NCI-H524 treated with DMSO at 0.1 percent for 48 hours (cell line): Measurements from ENCODE around the gene TLNRD1.
"Not testable (repeated sequence)": the region's sequence is repeated elsewhere in the genome, so short reads cannot be mapped to it uniquely, and the experiment has no call there.

ENCODE experiments used
- DNase-seq: peaks from one replicate; lab custom pipeline; 2025; lab: John Stamatoyannopoulos, UW

TLNRD1 gene

DNA sequence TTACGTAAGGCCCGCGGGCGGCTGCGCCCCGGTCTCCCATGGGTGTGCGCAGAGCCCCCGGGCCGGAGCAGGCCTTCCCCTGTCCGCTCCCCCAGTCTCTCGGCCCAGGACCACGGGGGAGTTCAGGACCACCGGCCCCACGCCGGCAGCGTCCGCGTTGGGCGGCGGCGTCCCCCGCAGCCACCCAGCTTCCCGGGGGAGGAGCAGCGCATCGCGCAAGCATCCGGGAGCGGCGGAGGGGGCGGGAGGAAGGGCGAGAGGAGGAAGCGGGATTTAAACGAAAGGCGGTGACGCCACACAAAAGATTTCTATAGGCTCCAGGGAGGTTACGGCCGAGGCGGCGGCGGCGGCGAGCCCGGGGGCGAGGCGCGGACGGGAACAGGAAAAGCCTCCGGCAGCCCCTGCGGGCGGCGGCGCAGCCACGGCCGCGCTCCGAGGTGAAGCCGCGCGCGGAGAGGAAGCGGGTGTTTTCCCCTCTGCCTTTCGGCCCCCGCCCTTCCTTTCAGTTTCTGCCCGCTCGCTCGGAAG, at the start of gene TLNRD1:
TLNRD1 (plus strand) TSS at position 300 of the 528 bp plus-strand sequence. CDS start 1,349 bp downstream, outside the sequence.
- DNase-seq, result peak; percentile 63

- no peak for DNase-seq
Measured at GRCh38 chr15:80951941-80952340, 48.8 kb upstream of the TLNRD1 start.

DNA sequence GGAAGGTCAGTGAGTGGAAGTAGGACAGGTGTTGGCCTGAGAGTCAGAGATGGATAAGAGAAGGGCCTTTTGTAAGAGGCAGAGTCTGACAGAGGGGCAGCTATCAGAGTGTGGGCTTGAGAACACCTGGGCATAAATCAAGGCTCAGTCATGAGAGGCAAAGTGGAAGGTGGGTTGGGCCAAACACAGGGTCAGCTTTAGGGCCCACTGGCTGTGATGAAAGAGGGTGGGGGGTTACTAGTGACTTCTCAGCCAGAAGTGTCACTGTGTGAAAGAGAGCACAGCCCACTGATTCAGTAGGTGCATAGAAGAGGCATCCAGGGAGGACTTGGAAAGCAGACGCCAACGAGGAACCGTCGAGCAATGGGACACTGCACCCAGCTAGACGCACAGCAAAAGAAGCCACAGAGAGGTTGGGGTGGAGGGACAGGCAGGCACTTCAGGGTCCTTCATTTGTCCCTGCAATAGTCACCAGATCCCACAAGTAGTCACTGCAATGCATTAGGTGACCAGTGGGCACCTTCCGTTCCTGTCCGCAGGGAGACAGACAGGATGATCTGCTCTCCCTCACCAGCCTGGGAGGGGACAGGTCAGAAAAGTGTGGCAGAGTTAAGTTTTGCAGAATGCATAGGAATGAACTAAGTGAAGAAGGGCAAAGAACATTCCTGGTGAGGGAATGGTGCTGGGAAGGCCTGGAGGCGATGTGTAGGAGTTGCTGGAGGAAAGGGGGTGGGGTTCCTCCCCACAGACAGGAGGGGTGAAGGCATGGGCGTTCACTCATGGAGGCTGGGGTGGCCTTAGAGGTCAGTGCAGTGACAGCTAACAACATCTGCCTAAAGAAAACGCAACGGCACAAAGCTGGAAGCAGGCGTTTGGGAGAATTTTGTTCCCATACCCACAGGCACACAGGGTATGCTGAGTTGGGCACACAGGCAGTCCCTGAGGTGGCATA, 47.4 kb upstream of the TLNRD1 start:
- DNase-seq, result no peak

DNA sequence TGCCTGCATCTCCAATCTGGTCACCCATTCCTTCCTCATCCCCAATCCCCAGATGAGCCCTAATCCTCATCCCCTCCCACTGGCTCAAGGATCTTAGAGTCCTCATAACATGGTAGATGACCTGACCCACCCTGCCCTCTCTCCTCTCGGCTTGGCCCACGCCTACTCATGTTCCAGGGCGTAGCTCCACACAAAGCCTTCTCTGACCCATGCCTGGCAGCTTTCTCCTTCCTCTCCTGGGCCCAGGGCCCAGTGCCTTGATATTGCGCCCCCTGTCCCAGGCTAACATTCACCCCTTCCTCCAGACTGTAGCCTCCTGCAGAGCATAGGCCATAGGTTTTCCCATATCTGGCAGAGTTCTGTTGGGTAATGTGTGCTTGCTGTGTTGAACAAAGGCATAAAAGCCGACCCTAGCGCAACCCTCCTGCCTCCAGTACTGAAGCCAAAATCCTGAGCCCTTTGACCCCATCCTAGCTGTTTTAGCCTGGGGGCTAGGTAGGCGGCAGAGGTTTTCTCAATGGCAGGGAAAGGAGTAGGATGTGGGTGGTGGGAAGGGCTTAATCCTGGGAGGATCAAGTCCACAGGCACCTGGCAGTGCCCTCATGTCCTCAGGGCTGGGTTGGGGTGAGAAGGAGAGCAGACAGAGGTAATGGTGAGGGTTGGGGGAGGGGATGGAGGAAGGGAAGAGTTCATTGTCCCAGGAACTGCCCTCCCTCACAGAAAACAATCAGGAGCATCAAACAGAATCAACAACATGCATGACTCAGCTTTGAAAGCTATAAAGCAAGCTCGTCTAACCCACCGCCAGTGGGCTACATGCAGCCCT, 46.6 kb upstream of the TLNRD1 start:
- DNase-seq, result no peak

DNA sequence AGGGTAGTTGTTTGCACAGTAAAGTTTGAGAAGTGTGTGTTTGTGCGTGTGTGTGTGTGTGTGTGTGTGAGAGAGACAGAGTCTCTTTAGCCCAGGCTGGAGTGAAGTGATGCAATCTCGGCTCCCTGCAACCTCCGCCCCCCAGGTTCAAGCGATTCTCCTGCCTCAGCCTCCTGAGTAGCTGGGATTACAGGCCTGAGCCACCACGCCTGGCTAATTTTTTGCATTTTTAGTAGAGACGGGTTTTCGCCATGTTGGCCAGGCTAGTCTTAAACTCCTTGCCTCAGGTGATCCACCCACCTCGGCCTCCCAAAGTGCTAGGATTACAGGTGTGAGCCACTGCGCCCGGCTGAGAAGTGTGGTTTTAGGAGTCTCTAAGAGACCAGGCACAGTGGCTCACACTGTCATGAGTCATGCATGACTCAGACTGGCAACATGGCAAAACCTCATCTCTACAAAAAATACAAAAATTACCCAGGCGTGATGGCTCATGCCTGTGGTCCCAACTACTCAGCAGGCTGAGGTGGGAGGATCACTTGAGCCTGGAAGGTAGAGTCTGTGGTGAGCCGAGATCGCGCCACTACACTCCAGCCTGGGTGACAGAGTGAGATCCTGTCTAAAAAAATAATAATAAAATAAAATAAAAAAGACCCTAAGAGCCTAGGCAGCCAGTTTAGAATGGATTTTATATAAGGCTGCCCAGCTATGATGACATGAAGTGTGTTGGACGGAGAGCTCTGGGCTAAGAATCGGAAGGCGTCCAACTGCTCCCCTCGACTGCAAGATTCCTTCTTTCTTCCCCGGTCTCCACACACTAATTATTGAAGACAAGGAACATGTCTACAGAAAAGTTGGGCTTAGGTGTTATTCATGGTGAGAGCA, 44.9 kb upstream of the TLNRD1 start:
- DNase-seq, result not testable (repeated sequence)

DNA sequence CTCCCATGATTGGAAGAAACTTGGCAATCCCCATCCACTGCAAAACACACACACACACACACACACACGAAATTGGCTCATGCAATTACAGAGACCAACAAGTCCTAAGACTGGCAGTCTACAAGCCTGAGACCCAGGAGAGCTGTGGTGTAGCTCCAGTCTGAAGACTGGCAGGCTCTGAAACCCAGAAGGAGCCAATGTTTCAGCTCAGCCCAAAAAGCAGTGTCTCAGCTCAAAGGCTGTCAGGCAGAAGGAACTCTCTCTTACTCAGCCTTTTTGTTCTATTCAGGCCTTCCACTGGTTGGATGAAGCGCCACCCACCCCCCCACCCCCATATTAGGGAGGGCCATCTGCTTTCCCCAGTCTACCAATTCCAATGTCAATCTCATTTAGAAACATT, 43.2 kb upstream of the TLNRD1 start:
- DNase-seq, result no peak

GRCh38 chr15:80957976-80958375, 42.7 kb upstream of the TLNRD1 start:
- no peak for DNase-seq

- no peak for DNase-seq
Measured at GRCh38 chr15:80958818-80959495, 41.8 kb upstream of the TLNRD1 start.

DNA sequence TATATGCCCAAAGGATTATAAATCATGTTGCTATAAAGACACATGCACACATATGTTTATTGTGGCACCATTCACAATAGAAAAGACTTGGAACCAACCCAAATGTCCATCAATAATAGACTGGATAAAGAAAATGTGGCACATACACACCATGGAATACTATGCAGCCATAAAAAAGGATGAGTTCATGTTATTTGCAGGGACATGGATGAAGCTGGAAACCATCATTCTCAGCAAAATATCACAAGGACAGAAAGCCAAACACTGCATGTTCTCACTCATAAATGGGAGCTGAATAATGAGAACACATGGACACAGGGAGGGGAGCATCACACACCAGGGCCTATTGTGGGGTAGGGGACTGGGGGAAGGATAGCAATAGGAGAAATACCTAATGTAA, 35.3 kb upstream of the TLNRD1 start:
- DNase-seq, result not testable (repeated sequence)

DNA sequence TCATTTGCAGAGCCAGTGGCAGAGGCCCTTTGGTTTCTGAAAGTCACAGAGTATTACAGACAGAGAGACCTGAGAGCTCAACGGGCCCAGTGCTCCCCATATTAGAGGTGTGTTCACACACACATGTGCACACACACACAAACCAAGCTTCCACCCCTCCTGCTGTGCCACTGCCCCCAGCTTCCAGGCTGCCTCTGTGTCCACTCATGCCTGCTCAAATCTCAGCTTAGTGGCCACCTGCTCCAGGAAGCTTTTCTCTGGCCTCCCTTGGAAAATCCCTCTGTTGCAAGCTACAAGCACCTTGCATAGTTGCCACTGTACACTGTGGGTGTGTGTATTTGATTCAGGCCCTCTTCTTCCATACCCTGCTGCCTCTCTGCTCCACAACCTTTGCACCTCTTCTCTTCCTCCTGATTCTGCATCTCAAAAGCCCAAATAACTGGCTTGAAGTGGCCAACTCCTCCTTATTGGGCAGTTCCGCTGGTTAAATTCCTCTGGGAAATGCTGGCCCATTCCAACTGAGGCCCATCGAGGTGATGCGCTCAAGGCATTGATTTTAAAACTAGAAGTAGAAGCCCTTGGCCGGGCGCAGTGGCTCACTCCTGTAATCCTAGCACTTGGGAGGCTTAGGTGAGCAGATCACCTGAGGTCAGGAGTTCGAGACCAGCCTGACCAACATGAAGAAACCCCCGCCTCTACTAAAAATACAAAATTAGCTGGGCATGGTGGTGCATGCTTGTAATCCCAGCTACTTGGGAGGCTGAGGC, 34.1 kb upstream of the TLNRD1 start:
- DNase-seq, result no peak

- DNase-seq, result no peak
Measured at GRCh38 chr15:80967451-80967850, 33.3 kb upstream of the TLNRD1 start.

- no peak for DNase-seq
Measured at GRCh38 chr15:80967991-80968510, 32.7 kb upstream of the TLNRD1 start.

- no peak for DNase-seq
Measured at GRCh38 chr15:80969316-80969715, 31.4 kb upstream of the TLNRD1 start.

- DNase-seq, result no peak
Measured at GRCh38 chr15:80970018-80970657, 30.6 kb upstream of the TLNRD1 start.

- no peak for DNase-seq
Measured at GRCh38 chr15:80970658-80971057, 30.1 kb upstream of the TLNRD1 start.

DNA sequence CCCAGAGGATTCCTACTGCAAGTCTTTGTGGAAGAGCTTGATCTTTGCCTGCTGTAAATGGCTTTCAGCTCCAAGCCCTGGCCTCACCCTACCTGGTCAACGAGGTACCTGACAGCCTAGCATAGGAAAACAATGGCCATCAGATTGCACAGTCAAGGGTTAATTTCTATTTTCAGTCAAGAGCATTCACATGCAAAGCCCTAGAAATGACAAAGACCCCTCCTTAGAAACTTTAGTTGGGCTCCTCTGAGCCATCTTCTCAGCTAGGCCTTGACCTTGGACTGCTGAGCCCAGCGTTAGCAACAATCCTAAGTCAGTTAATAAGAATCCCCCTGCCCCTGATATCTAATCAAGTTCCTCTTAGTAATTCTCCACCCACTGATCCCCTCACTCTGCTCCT, 29.6 kb upstream of the TLNRD1 start:
- DNase-seq, result no peak

- no peak for DNase-seq
Measured at GRCh38 chr15:80972276-80972675, 28.4 kb upstream of the TLNRD1 start.

DNA sequence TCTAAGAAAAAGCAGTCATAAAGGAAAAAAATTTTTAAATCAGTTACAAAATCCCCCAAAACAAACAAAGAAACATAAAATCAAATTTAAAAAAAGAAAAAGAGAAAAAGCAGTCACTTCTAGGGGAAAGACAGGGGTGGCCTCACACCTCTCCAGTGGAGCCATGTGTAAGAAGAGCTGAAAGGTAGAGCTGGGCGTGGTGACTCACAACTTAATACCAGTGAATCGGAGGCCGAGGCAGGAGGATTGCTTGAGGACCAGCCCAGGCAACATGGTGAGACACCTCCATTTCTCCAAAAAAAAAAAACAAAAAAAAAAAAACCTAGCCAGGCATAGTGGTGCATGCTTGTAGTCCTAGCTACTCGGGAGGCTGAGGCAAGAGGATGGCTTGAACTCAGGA, 25.8 kb upstream of the TLNRD1 start:
- DNase-seq, result no peak

DNA sequence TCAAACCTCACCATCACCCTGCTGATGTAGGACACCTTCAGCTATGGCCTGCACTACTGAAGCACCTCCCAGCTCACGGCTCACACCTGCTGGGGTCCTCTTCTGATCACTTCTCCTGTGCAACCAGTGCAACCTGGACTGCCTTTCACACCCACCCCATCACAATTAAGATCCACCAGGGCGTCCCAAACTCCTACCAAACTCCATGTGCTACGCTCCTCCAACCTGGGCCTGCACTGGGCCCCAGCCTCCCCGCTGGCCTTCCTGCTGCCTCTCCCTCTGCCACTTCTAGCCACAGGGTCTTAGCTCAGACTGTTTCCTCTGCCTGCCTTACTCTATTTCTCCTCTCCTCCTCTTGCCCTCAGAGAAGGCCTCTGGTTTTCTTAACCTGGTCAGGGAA, 23.9 kb upstream of the TLNRD1 start:
- DNase-seq, result no peak
